ENCODE measurements around the gene TRABD2B.
A peak's percentile ranks its signal among the peaks of the same experiment; 100 is the strongest.

TRABD2B gene

GRCh38 chr1:47935856-47936255, 61.3 kb downstream of the TRABD2B start:
- FAIRE-seq (no peak), DNase-seq (ENCODE audit: insufficient read length, low spot score) (no peak)
- no peak for TF ChIP-seq CTCF (IDR thresholded peaks at IDR 0.05; ENCODE audit: insufficient read depth, missing control alignments)

- FAIRE-seq (no peak), DNase-seq (ENCODE audit: insufficient read length, low spot score) (no peak)
- TF ChIP-seq CTCF (IDR thresholded peaks at IDR 0.05; ENCODE audit: insufficient read depth, missing control alignments), result no peak
Observed at GRCh38 chr1:47935163-47935562, 62.0 kb downstream of the TRABD2B start.

GRCh38 chr1:47934243-47934805, 62.9 kb downstream of the TRABD2B start:
- DNase-seq (ENCODE audit: insufficient read length, low spot score) (no peak), FAIRE-seq (no peak)
- no peak for TF ChIP-seq CTCF (IDR thresholded peaks at IDR 0.05; ENCODE audit: insufficient read depth, missing control alignments)

GRCh38 chr1:47932743-47933142, 64.4 kb downstream of the TRABD2B start:
- TF ChIP-seq CTCF (IDR thresholded peaks at IDR 0.05; ENCODE audit: insufficient read depth, missing control alignments), result no peak
- no peak for FAIRE-seq
- no peak for DNase-seq (ENCODE audit: insufficient read length, low spot score)

GRCh38 chr1:47931395-47931794, 65.8 kb downstream of the TRABD2B start:
- no peak for DNase-seq (ENCODE audit: insufficient read length, low spot score)
- peak; percentile 43 for TF ChIP-seq CTCF (IDR thresholded peaks at IDR 0.05; ENCODE audit: insufficient read depth, missing control alignments)
- FAIRE-seq, result no peak

- no peak for DNase-seq (ENCODE audit: insufficient read length, low spot score)
- no peak for TF ChIP-seq CTCF (IDR thresholded peaks at IDR 0.05; ENCODE audit: insufficient read depth, missing control alignments)
- FAIRE-seq, result no peak
Observed at GRCh38 chr1:47930210-47930840, 66.9 kb downstream of the TRABD2B start.

- FAIRE-seq (no peak), DNase-seq (ENCODE audit: insufficient read length, low spot score) (no peak)
- TF ChIP-seq CTCF (IDR thresholded peaks at IDR 0.05; ENCODE audit: insufficient read depth, missing control alignments), result no peak
Observed at GRCh38 chr1:47927165-47927564, 70.0 kb downstream of the TRABD2B start.

All from D721Med (cell line).